PC-9 (cell line): Measurements from ENCODE around the gene ALDH7A1. TPM values are rescaled to one million over a fixed set of nuclear protein-coding genes. Genes with fewer than 3 reads are reported as not detected.

Source experiments
- BruUV-seq: library from RNA; stranded (reverse); fragments of 400-500 nt; replicated peaks from 2 replicates; lab custom pipeline; 2021; lab: Mats Ljungman, UMichigan
- CTCF ChIA-PET: fragments of 300-600 bp; sonication (Branson Sonifier 250); formaldehyde crosslinking; loops from one replicate; lab custom pipeline; 2022; ENCODE audit warnings: antibody characterized with exemption; lab: Charles Lee
- POLR2A ChIA-PET: fragments of 300-600 bp; sonication (Branson Sonifier 250); formaldehyde crosslinking; loops from one replicate; lab custom pipeline; 2022; ENCODE audit warnings: antibody characterized with exemption; ENCODE audit not compliant: unreplicated experiment; lab: Charles Lee
- DNase-seq, 2 experiments: peaks; one replicate each; pipeline versions ENCODE4 v3.0.0 to v3.0.0-alpha.2; 2015 to 2022; ENCODE audit warnings: mixed read lengths in 1 of 2
- H2AFZ ChIP-seq: fragments of 200-600 bp; sonication (generic); 2 replicates; pipeline ENCODE4 v1.8.1; 2017; ENCODE audit warnings: antibody characterized with exemption
- H3F3A ChIP-seq: fragments of 200-600 bp; sonication (generic); 2 replicates; pipeline ENCODE4 v1.8.1; 2017; ENCODE audit warnings: antibody characterized with exemption, mild to moderate bottlenecking, low read depth; ENCODE audit not compliant: insufficient read depth
- H3K27ac ChIP-seq: fragments of 200-600 bp; sonication (generic); 2 replicates; pipeline ENCODE4 v1.6.1; 2016; ENCODE audit warnings: mixed run types
- H3K27me3 ChIP-seq: fragments of 200-600 bp; sonication (generic); 2 replicates; pipeline ENCODE4 v1.6.1; 2016; ENCODE audit warnings: low read depth, mixed run types; ENCODE audit not compliant: insufficient read depth
- H3K36me3 ChIP-seq: fragments of 200-600 bp; sonication (generic); 2 replicates; pipeline ENCODE4 v1.6.1; 2016; ENCODE audit warnings: low read depth, mixed run types
- H3K4me1 ChIP-seq: fragments of 200-600 bp; sonication (generic); replicated peaks from 2 replicates; pipeline ENCODE4 v1.6.1; 2016; ENCODE audit warnings: mixed run types; ENCODE audit not compliant: insufficient read depth
- H3K4me2 ChIP-seq: fragments of 200-600 bp; sonication (generic); 2 replicates; pipeline ENCODE4 v1.6.1; 2017; ENCODE audit warnings: mixed run types
- H3K4me3 ChIP-seq: fragments of 200-600 bp; sonication (generic); 2 replicates; pipeline ENCODE4 v1.6.1; 2016; ENCODE audit warnings: mixed run types
- H3K79me2 ChIP-seq: fragments of 200-600 bp; sonication (generic); 2 replicates; pipeline ENCODE4 v1.6.1; 2017; ENCODE audit warnings: low read depth, mixed run types
- H3K9me2 ChIP-seq: fragments of 200-600 bp; sonication (generic); 2 replicates; pipeline ENCODE4 v1.8.1; 2017; ENCODE audit warnings: mild to moderate bottlenecking; ENCODE audit not compliant: insufficient read depth
- H3K9me3 ChIP-seq: fragments of 200-600 bp; sonication (generic); 2 replicates; pipeline ENCODE4 v1.8.1; 2016; ENCODE audit warnings: low read depth; ENCODE audit not compliant: insufficient read depth
- H4K20me1 ChIP-seq: fragments of 200-600 bp; sonication (generic); 2 replicates; pipeline ENCODE4 v1.8.1; 2017; ENCODE audit not compliant: insufficient read depth
- EZH2 ChIP-seq: fragments of 200-600 bp; sonication (generic); IDR thresholded peaks from 2 replicates; pipeline ENCODE4 v1.8.0; 2017; ENCODE audit warnings: antibody characterized with exemption, low read depth
- intact Hi-C: fragments of 100-400 bp; cut with micrococcal nuclease; formaldehyde crosslinking; loops from one replicate; pipeline ENCODE4 v1.10.0; 2022; ENCODE audit not compliant: unreplicated experiment
- total RNA-seq: library from RNA; stranded (reverse); gene quantifications from 2 replicates; pipeline ENCODE4 v1.2.3, GENCODE V29; 2021
- TF ChIP-seq, protein P1 (sequence below): fragments of 200-600 bp; sonication (generic); conservative IDR thresholded peaks from 2 replicates; pipeline ENCODE4 v1.6.1; 2017; ENCODE audit warnings: mixed run types, antibody characterized with exemption, mild to moderate bottlenecking, moderate library complexity

Gene ALDH7A1
- total RNA-seq, 1 experiment from 2014 or later: 109 TPM

DNA sequence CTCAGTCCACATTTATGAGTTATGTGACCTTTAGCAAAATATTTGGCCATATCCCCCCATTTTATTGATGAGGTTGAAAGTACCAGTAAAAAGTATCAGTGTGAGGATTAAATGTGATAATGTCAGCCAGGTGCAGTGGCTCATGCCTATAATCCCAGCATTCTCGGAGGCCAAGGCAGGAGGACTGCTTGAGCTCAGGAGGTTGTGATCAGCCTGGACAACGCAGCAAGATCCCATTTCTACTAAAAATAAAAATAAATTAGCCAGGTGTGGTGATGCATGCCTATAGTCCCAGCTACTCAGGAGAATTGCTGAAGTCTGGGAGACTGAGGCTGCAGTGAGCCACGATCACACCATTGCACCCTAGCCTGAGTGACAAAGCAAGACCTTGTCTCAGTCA lies 100.6 kb downstream of the ALDH7A1 start:
- H3K36me3 ChIP-seq: peaks cover 12% of the 10 kb centered on the region
- no TSS peak for BruUV-seq
- no peak overlapping the region for H3K4me3 ChIP-seq
- TF ChIP-seq EZH2: no peak
- TF ChIP-seq, protein P1, sequence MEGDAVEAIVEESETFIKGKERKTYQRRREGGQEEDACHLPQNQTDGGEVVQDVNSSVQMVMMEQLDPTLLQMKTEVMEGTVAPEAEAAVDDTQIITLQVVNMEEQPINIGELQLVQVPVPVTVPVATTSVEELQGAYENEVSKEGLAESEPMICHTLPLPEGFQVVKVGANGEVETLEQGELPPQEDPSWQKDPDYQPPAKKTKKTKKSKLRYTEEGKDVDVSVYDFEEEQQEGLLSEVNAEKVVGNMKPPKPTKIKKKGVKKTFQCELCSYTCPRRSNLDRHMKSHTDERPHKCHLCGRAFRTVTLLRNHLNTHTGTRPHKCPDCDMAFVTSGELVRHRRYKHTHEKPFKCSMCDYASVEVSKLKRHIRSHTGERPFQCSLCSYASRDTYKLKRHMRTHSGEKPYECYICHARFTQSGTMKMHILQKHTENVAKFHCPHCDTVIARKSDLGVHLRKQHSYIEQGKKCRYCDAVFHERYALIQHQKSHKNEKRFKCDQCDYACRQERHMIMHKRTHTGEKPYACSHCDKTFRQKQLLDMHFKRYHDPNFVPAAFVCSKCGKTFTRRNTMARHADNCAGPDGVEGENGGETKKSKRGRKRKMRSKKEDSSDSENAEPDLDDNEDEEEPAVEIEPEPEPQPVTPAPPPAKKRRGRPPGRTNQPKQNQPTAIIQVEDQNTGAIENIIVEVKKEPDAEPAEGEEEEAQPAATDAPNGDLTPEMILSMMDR: no peak
- H3K27ac ChIP-seq: no peak overlapping the region
- no peaks in the 10 kb centered on the region for H4K20me1 ChIP-seq
- no peaks in the 10 kb centered on the region for H3K9me2 ChIP-seq
- H3K27me3 ChIP-seq: no peaks in the 10 kb centered on the region
- H3K9me3 ChIP-seq: no peaks in the 10 kb centered on the region
- H3K4me1 ChIP-seq: no peaks in the 10 kb centered on the region
- DNase-seq: no peak
- no peaks in the 10 kb centered on the region for H3K79me2 ChIP-seq
- no peaks in the 10 kb centered on the region for H3F3A ChIP-seq
- CTCF ChIA-PET: interaction anchor here (0.6 kb wide), 1 partner anchor 44 kb away, joined by 3 read pairs; no protein-coding TSS in a partner anchor
- no peak overlapping the region for H2AFZ ChIP-seq
- H3K4me2 ChIP-seq: no peak overlapping the region
- intact Hi-C loops: no loop called here
- POLR2A ChIA-PET: no interaction called here

DNA sequence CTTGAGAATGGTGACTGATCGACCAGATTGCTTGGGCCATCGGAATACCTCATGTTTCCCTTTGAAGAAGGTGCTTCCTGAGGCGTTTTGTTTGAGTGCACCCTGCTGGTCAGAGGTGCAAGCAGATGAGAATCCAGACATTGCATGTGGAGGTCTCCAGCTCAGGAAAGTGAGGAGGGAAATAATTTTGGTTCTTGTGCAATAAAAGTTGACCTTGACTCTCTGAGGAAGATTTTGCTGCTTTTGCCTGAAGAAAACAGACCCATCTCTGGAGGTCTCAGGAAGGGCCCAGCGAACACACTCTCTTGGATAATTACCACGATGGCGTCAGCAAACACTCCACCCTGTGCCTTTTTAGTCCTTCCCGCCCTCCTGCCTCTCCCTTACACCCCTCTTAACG lies 102.1 kb downstream of the ALDH7A1 start:
- ChIA-PET POLR2A (no interaction called here), CTCF (no interaction called here)
- BruUV-seq: no TSS peak
- TF ChIP-seq, protein P1: no peak; the same call in 1 of the 2 replicates
- TF ChIP-seq EZH2: no peak
- no peak overlapping the region for H3K4me3 ChIP-seq
- H3K79me2 ChIP-seq: no peaks in the 10 kb centered on the region
- intact Hi-C loops: no loop called here
- H3K27me3 ChIP-seq: no peaks in the 10 kb centered on the region
- H3K4me2 ChIP-seq: no peak overlapping the region
- H4K20me1 ChIP-seq: no peaks in the 10 kb centered on the region
- no peaks in the 10 kb centered on the region; the same call in 1 of the 2 replicates for H3F3A ChIP-seq
- H3K4me1 ChIP-seq: no peaks in the 10 kb centered on the region
- no peaks in the 10 kb centered on the region for H3K9me3 ChIP-seq
- no peaks in the 10 kb centered on the region for H3K9me2 ChIP-seq
- H2AFZ ChIP-seq: no peak overlapping the region
- no peak for DNase-seq
- no peak overlapping the region for H3K27ac ChIP-seq
- H3K36me3 ChIP-seq: peaks cover 25% of the 10 kb centered on the region

DNA sequence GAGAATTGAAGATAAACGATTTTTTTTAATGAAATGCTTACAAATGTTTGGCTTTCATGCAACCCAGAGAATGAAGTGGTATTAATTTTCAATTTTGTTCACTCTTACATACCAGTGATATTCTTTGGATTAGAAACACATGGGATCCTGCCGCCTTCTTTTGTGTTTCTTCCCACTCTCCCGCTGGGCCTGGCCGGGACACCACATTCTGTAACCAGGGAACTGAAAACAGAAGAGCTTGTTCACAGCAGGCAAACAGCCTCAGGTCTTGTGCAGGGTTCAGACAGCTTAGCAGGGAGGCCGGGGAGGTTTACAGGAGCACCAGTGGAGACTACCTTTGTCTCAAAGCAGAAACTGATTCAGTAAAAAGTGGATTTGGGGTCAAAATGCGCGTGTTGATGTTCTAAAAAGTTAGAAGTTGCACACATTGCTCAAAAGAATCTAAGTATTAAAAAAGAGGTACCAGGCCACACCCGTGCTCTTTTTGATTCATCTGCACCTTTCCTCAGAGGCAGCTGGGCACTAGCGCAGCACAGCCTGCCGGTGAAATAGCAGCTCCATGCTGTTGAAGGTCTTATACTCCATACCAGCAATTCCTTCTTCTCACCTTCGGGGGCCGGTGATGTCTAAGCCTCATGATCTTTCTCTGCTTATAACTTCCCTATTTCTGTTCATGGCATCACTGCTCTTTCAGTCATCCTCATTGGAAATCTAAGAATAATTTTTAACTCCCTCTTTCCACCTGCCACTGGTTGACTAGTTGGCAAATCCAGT lies 104.7 kb downstream of the ALDH7A1 start:
- no peaks in the 10 kb centered on the region for H3K27me3 ChIP-seq
- no peak for DNase-seq
- CTCF ChIA-PET: no interaction called here
- H3K9me2 ChIP-seq: no peaks in the 10 kb centered on the region
- H3K27ac ChIP-seq: no peak overlapping the region
- no peaks in the 10 kb centered on the region for H3K9me3 ChIP-seq
- peaks cover 35% of the 10 kb centered on the region for H3K36me3 ChIP-seq
- intact Hi-C loops: no loop called here
- no peaks in the 10 kb centered on the region for H3K4me1 ChIP-seq
- BruUV-seq: no TSS peak
- POLR2A ChIA-PET: no interaction called here
- no peaks in the 10 kb centered on the region for H4K20me1 ChIP-seq
- H3F3A ChIP-seq: no peaks in the 10 kb centered on the region; the same call in 1 of the 2 replicates
- no peak overlapping the region for H3K4me2 ChIP-seq
- no peak overlapping the region for H2AFZ ChIP-seq
- H3K4me3 ChIP-seq: no peak overlapping the region
- TF ChIP-seq, protein P1: no peak
- TF ChIP-seq EZH2: no peak
- H3K79me2 ChIP-seq: no peaks in the 10 kb centered on the region
